HEK293 (cell line): Measurements from ENCODE around the gene LMF1.

Experiments used
- CTCF ChIA-PET: fragments of 350-600 bp; formaldehyde crosslinking; extraction: SDS; loops from one replicate; lab custom pipeline; 2021; ENCODE audit warnings: antibody characterized with exemption; lab: Yijun Ruan, JAX
- POLR2A ChIA-PET: fragments of 300-600 bp; formaldehyde crosslinking; extraction: SDS; loops from one replicate; lab custom pipeline; 2020; ENCODE audit warnings: antibody characterized with exemption, inconsistent platforms; lab: Yijun Ruan, JAX
- H3K27ac ChIP-seq: fragments of 200-500 bp; sonication (Bioruptor generic); 2 replicates; pipeline ENCODE4 v1.5.1; 2014; ENCODE audit warnings: low read depth, low read length, control low read depth, inconsistent platforms; ENCODE audit errors: extremely low read depth
- H3K36me3 ChIP-seq, 2 experiments: fragments of 200-500 bp in 1 of 2; sonication (Bioruptor generic) in 1 of 2; 1 replicate in 1 of 2; 2 replicates in 1 of 2; pipeline ENCODE4 v1.5.1; 2014 to 2017; ENCODE audit warnings: inconsistent platforms in 2 of 2, low read length in 2 of 2; ENCODE audit not compliant: control insufficient read depth in 2 of 2, insufficient read depth in 1 of 2
- H3K4me1 ChIP-seq: fragments of 200-500 bp; sonication (Bioruptor generic); 2 replicates; pipeline ENCODE4 v1.5.1; 2014; ENCODE audit warnings: mild to moderate bottlenecking, low read length, inconsistent platforms; ENCODE audit not compliant: control insufficient read depth, insufficient read depth
- H3K4me3 ChIP-seq: 2 replicates; pipeline ENCODE4 v1.5.1; 2011; ENCODE audit warnings: low read depth, mild to moderate bottlenecking, control low read depth, low read length, moderate library complexity
- H3K9me3 ChIP-seq: fragments of 200-500 bp; sonication (Bioruptor generic); 2 replicates; pipeline ENCODE4 v1.5.1; 2014; ENCODE audit warnings: low read depth, low read length, inconsistent platforms; ENCODE audit not compliant: control insufficient read depth, insufficient read depth
- EGR2 ChIP-seq: fragments of 450-650 bp; formaldehyde crosslinking; IDR thresholded peaks from 2 replicates; pipeline ENCODE4 v1.5.1; 2016; ENCODE audit warnings: low read depth, missing biosample characterization, missing genetic modification characterization
- GFI1B ChIP-seq: fragments of 450-650 bp; formaldehyde crosslinking; IDR thresholded peaks from 2 replicates; pipeline ENCODE4 v1.5.1; 2016; ENCODE audit warnings: missing biosample characterization, missing genetic modification characterization
- KLF7 ChIP-seq: fragments of 450-650 bp; formaldehyde crosslinking; IDR thresholded peaks from 2 replicates; pipeline ENCODE4 v1.5.1; 2016; ENCODE audit warnings: missing biosample characterization, missing genetic modification characterization, borderline replicate concordance
- KLF8 ChIP-seq: fragments of 450-650 bp; formaldehyde crosslinking; IDR thresholded peaks from 2 replicates; pipeline ENCODE4 v1.5.1; 2016; ENCODE audit warnings: missing biosample characterization, missing genetic modification characterization
- OVOL3 ChIP-seq: fragments of 450-650 bp; formaldehyde crosslinking; IDR thresholded peaks from 2 replicates; pipeline ENCODE4 v1.5.1; 2016; ENCODE audit warnings: missing biosample characterization, missing genetic modification characterization
- ZNF121 ChIP-seq: fragments of 450-650 bp; formaldehyde crosslinking; IDR thresholded peaks from 2 replicates; pipeline ENCODE4 v1.5.1; 2016; ENCODE audit warnings: missing biosample characterization, missing genetic modification characterization
- ZNF155 ChIP-seq: fragments of 450-650 bp; formaldehyde crosslinking; IDR thresholded peaks from 2 replicates; pipeline ENCODE4 v1.5.1; 2016; ENCODE audit warnings: missing biosample characterization, missing genetic modification characterization
- ZNF214 ChIP-seq: fragments of 450-650 bp; formaldehyde crosslinking; IDR thresholded peaks from 2 replicates; pipeline ENCODE4 v1.5.1; 2017; ENCODE audit warnings: missing biosample characterization, mild to moderate bottlenecking, missing genetic modification characterization, borderline replicate concordance
- ZNF48 ChIP-seq: fragments of 450-650 bp; formaldehyde crosslinking; IDR thresholded peaks from 2 replicates; pipeline ENCODE4 v1.5.1; 2016; ENCODE audit warnings: missing biosample characterization, missing genetic modification characterization
- ZNF558 ChIP-seq: fragments of 450-650 bp; formaldehyde crosslinking; IDR thresholded peaks from 2 replicates; pipeline ENCODE4 v1.5.1; 2016; ENCODE audit warnings: missing biosample characterization, missing genetic modification characterization
- ZNF621 ChIP-seq: fragments of 450-650 bp; formaldehyde crosslinking; IDR thresholded peaks from 2 replicates; pipeline ENCODE4 v1.5.1; 2017; ENCODE audit warnings: missing biosample characterization, missing genetic modification characterization
- ZNF626 ChIP-seq: fragments of 450-650 bp; sonication (Bioruptor Pico); formaldehyde crosslinking; IDR thresholded peaks from 2 replicates; pipeline ENCODE4 v1.5.1; 2018; ENCODE audit warnings: missing biosample characterization, missing genetic modification characterization, inconsistent platforms
- ZNF677 ChIP-seq: fragments of 450-650 bp; IDR thresholded peaks from 2 replicates; pipeline ENCODE4 v1.5.0; 2018; ENCODE audit warnings: missing biosample characterization, mild to moderate bottlenecking, missing genetic modification characterization, moderate library complexity
- ZNF785 ChIP-seq: fragments of 450-650 bp; formaldehyde crosslinking; IDR thresholded peaks from 2 replicates; pipeline ENCODE4 v1.5.1; 2016; ENCODE audit warnings: missing biosample characterization, missing genetic modification characterization
- ZNF830 ChIP-seq: fragments of 450-650 bp; IDR thresholded peaks from 2 replicates; pipeline ENCODE4 v1.5.0; 2018; ENCODE audit warnings: missing biosample characterization, missing genetic modification characterization, low read depth, mild to moderate bottlenecking, moderate library complexity
- ZNF837 ChIP-seq: fragments of 450-650 bp; formaldehyde crosslinking; IDR thresholded peaks from 2 replicates; pipeline ENCODE4 v1.5.1; 2016; ENCODE audit warnings: missing biosample characterization, missing genetic modification characterization
- TF ChIP-seq, protein P1 (sequence below): fragments of 450-650 bp; formaldehyde crosslinking; IDR thresholded peaks from 2 replicates; pipeline ENCODE4 v1.5.1; 2017; ENCODE audit warnings: missing biosample characterization, missing genetic modification characterization
- TF ChIP-seq, protein P2 (sequence below): fragments of 450-650 bp; formaldehyde crosslinking; IDR thresholded peaks from 2 replicates; pipeline ENCODE4 v1.5.1; 2016; ENCODE audit warnings: missing biosample characterization, missing genetic modification characterization
- TF ChIP-seq, protein P3 (sequence below): fragments of 450-650 bp; formaldehyde crosslinking; IDR thresholded peaks from 2 replicates; pipeline ENCODE4 v1.5.1; 2017; ENCODE audit warnings: missing biosample characterization, missing genetic modification characterization

LMF1 gene

GRCh38 chr16:918741-919657 is 51.8 kb downstream of the LMF1 start:
- no peak for TF ChIP-seq KLF8 (tag by site-specific recombination)
- 0 out of 2 replicates have a peak, but pooled peaks have one; percentile 17 for TF ChIP-seq EGR2 (tag by site-specific recombination)
- H3K4me3 ChIP-seq = no peak overlapping the region
- H3K4me1 ChIP-seq = no peaks in the 10 kb centered on the region
- ChIA-PET POLR2A (no interaction called here), CTCF (no interaction called here)
- no peaks in the 10 kb centered on the region for H3K9me3 ChIP-seq
- H3K27ac ChIP-seq = no peak overlapping the region
- H3K36me3 ChIP-seq = no peaks in the 10 kb centered on the region

GRCh38 chr16:918068-918467 is 52.7 kb downstream of the LMF1 start:
- no peaks in the 10 kb centered on the region for H3K9me3 ChIP-seq
- H3K27ac ChIP-seq = no peak overlapping the region
- CTCF ChIA-PET = interaction anchor here (0.6 kb wide), 1 partner anchor 23 kb away, joined by 3 read pairs; no protein-coding TSS in a partner anchor
- POLR2A ChIA-PET = no interaction called here
- H3K36me3 ChIP-seq = no peaks in the 10 kb centered on the region
- no peak overlapping the region for H3K4me3 ChIP-seq
- TF ChIP-seq, protein P1, sequence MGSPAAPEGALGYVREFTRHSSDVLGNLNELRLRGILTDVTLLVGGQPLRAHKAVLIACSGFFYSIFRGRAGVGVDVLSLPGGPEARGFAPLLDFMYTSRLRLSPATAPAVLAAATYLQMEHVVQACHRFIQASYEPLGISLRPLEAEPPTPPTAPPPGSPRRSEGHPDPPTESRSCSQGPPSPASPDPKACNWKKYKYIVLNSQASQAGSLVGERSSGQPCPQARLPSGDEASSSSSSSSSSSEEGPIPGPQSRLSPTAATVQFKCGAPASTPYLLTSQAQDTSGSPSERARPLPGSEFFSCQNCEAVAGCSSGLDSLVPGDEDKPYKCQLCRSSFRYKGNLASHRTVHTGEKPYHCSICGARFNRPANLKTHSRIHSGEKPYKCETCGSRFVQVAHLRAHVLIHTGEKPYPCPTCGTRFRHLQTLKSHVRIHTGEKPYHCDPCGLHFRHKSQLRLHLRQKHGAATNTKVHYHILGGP = no peak
- no peak for TF ChIP-seq ZNF155 (tag by site-specific recombination)
- no peak for TF ChIP-seq ZNF621 (tag by site-specific recombination)
- TF ChIP-seq ZNF121 (tag by site-specific recombination) = no peak
- TF ChIP-seq ZNF677 = no peak
- TF ChIP-seq ZNF558 (tag by site-specific recombination) = no peak
- no peak for TF ChIP-seq OVOL3 (tag by site-specific recombination)
- TF ChIP-seq, protein P2, sequence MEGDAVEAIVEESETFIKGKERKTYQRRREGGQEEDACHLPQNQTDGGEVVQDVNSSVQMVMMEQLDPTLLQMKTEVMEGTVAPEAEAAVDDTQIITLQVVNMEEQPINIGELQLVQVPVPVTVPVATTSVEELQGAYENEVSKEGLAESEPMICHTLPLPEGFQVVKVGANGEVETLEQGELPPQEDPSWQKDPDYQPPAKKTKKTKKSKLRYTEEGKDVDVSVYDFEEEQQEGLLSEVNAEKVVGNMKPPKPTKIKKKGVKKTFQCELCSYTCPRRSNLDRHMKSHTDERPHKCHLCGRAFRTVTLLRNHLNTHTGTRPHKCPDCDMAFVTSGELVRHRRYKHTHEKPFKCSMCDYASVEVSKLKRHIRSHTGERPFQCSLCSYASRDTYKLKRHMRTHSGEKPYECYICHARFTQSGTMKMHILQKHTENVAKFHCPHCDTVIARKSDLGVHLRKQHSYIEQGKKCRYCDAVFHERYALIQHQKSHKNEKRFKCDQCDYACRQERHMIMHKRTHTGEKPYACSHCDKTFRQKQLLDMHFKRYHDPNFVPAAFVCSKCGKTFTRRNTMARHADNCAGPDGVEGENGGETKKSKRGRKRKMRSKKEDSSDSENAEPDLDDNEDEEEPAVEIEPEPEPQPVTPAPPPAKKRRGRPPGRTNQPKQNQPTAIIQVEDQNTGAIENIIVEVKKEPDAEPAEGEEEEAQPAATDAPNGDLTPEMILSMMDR = no peak
- no peak for TF ChIP-seq ZNF830 (tag by site-specific recombination)
- TF ChIP-seq KLF7 (tag by site-specific recombination) = no peak
- TF ChIP-seq, protein P3, sequence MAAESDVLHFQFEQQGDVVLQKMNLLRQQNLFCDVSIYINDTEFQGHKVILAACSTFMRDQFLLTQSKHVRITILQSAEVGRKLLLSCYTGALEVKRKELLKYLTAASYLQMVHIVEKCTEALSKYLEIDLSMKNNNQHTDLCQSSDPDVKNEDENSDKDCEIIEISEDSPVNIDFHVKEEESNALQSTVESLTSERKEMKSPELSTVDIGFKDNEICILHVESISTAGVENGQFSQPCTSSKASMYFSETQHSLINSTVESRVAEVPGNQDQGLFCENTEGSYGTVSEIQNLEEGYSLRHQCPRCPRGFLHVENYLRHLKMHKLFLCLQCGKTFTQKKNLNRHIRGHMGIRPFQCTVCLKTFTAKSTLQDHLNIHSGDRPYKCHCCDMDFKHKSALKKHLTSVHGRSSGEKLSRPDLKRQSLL = no peak
- no peak for TF ChIP-seq ZNF214
- no peak for TF ChIP-seq ZNF837
- TF ChIP-seq ZNF626 (tag by site-specific recombination) = no peak
- no peak for TF ChIP-seq GFI1B (tag by site-specific recombination)
- TF ChIP-seq ZNF785 (tag by site-specific recombination) = no peak
- TF ChIP-seq ZNF48 (tag by site-specific recombination) = no peak
- H3K4me1 ChIP-seq = no peaks in the 10 kb centered on the region
